Measurements from ENCODE around the gene COMMD10. TPM values are rescaled to one million over a fixed set of nuclear protein-coding genes. Genes with fewer than 3 reads are reported as not detected.

The COMMD10 gene
- total and polyA plus RNA-seq, 2 donors (not counting 1 experiment from before 2014, with no cell fraction given), result 19.8 to 48.7 TPM

GRCh38 chr5:116135344-116135743 is 50.5 kb downstream of the COMMD10 start:
- ChIA-PET CTCF (interaction anchor here (1.6 kb wide), 1 partner anchor 224 kb away, joined by 4 read pairs; no protein-coding TSS in a partner anchor), POLR2A (no interaction called here)
- peak; percentile 78 for ATAC-seq (ENCODE audit: low read depth)
- H3K27me3 Mint-ChIP-seq, result no peaks in the 10 kb centered on the region
- TF ChIP-seq CTCF (IDR thresholded peaks at IDR 0.05) (no peak), EZH2 (IDR thresholded peaks at IDR 0.05; ENCODE audit: borderline replicate concordance, insufficient read depth, low read depth, low read length, poor library complexity, severe bottlenecking) (no peak)
- peak; percentile 60 for DNase-seq
- H3K4me3 Mint-ChIP-seq, result no peak overlapping the region
- intact Hi-C loops (cut with micrococcal nuclease), result loop anchor here (5.0 to 10.0 kb wide), 3 partner anchors 58 to 1319 kb away; no protein-coding TSS in a partner anchor
- Histone ChIP-seq H3K27ac (ENCODE audit: low read length in 2 of 2) (no peak overlapping the region), H4K20me1 (ENCODE audit: control insufficient read depth, insufficient read depth, low read length, poor library complexity, severe bottlenecking) (no peaks in the 10 kb centered on the region), H3K4me3 (ENCODE audit: control extremely low read depth in 1 of 5, extremely low read depth in 1 of 5, insufficient read depth in 1 of 5, low read depth in 2 of 5, low read length in 4 of 5) (no peak overlapping the region), H3K9me3 (ENCODE audit: control extremely low read depth in 1 of 3, control insufficient read depth in 2 of 3, insufficient read depth in 1 of 3, low read length in 2 of 3) (no peaks in the 10 kb centered on the region), H3K4me1 (ENCODE audit: control insufficient read depth in 2 of 2, insufficient read depth in 2 of 2, low read length in 2 of 2) (peaks cover 0 to 7% of the 10 kb centered on the region in 2 donors), H3K79me2 (ENCODE audit: control insufficient read depth, insufficient read depth, low read length) (no peaks in the 10 kb centered on the region), H3K27me3 (replicated peaks in 1 of 4; ENCODE audit: control extremely low read depth in 1 of 4, control insufficient read depth in 3 of 4, insufficient read depth in 4 of 4, low read length in 3 of 4) (no peaks in the 10 kb centered on the region), H3K36me3 (replicated peaks in 1 of 2; ENCODE audit: control extremely low read depth in 1 of 2, control insufficient read depth in 1 of 2, extremely low read depth in 1 of 2, insufficient read depth in 2 of 2, low read length in 1 of 2) (peaks cover 0 to 5% of the 10 kb centered on the region in 2 experiments), H3K9ac (ENCODE audit: low read length) (no peak overlapping the region), H3K4me2 (replicated peaks; ENCODE audit: low read depth, low read length, poor library complexity, severe bottlenecking) (peak overlapping the region; percentile 20), H2AFZ (ENCODE audit: insufficient read depth, low read depth, low read length, poor library complexity, severe bottlenecking) (no peak overlapping the region)
- no CpG with 5 or more reads among the region's 5 CpGs for WGBS (ENCODE audit: insufficient coverage)
- peaks cover 14% of the 10 kb centered on the region for H3K4me1 Mint-ChIP-seq
- no peaks in the 10 kb centered on the region for H3K9me3 Mint-ChIP-seq (ENCODE audit: insufficient read depth)
- no peak overlapping the region for H3K27ac Mint-ChIP-seq

GRCh38 chr5:116137544-116138378 is 52.9 kb downstream of the COMMD10 start:
- ChIA-PET CTCF (interaction anchor here (0.6 to 2.7 kb wide), 8 partner anchors 9 to 1317 kb away, joined by 3 to 14 read pairs (median 5); no protein-coding TSS in a partner anchor), POLR2A (no interaction called here)
- Histone ChIP-seq H3K27me3 (replicated peaks in 1 of 4; ENCODE audit: control extremely low read depth in 1 of 4, control insufficient read depth in 3 of 4, insufficient read depth in 4 of 4, low read length in 3 of 4) (no peaks in the 10 kb centered on the region), H3K9me3 (ENCODE audit: control extremely low read depth in 1 of 3, control insufficient read depth in 2 of 3, insufficient read depth in 1 of 3, low read length in 2 of 3) (no peaks in the 10 kb centered on the region), H3K79me2 (ENCODE audit: control insufficient read depth, insufficient read depth, low read length) (no peaks in the 10 kb centered on the region), H3K36me3 (replicated peaks in 1 of 2; ENCODE audit: control extremely low read depth in 1 of 2, control insufficient read depth in 1 of 2, extremely low read depth in 1 of 2, insufficient read depth in 2 of 2, low read length in 1 of 2) (peaks cover 0 to 5% of the 10 kb centered on the region in 2 experiments), H3K4me2 (replicated peaks; ENCODE audit: low read depth, low read length, poor library complexity, severe bottlenecking) (no peak overlapping the region), H3K9ac (ENCODE audit: low read length) (no peak overlapping the region), H2AFZ (ENCODE audit: insufficient read depth, low read depth, low read length, poor library complexity, severe bottlenecking) (no peak overlapping the region), H4K20me1 (ENCODE audit: control insufficient read depth, insufficient read depth, low read length, poor library complexity, severe bottlenecking) (no peaks in the 10 kb centered on the region), H3K27ac (ENCODE audit: low read length in 2 of 2) (no peak overlapping the region), H3K4me1 (ENCODE audit: control insufficient read depth in 2 of 2, insufficient read depth in 2 of 2, low read length in 2 of 2) (peaks cover 0 to 7% of the 10 kb centered on the region in 2 donors), H3K4me3 (ENCODE audit: control extremely low read depth in 1 of 5, extremely low read depth in 1 of 5, insufficient read depth in 1 of 5, low read depth in 2 of 5, low read length in 4 of 5) (no peak overlapping the region)
- ATAC-seq (ENCODE audit: low read depth), result no peak
- Mint-ChIP-seq H3K4me1 (peaks cover 14% of the 10 kb centered on the region), H3K4me3 (no peak overlapping the region), H3K27ac (no peak overlapping the region), H3K9me3 (ENCODE audit: insufficient read depth) (no peaks in the 10 kb centered on the region), H3K27me3 (no peaks in the 10 kb centered on the region)
- intact Hi-C loops (cut with micrococcal nuclease), result loop anchor here (5.0 to 10.0 kb wide), 3 partner anchors 60 to 1317 kb away; no protein-coding TSS in a partner anchor
- TF ChIP-seq CTCF (IDR thresholded peaks at IDR 0.05), result peak; percentile 95
- no peak for TF ChIP-seq EZH2 (IDR thresholded peaks at IDR 0.05; ENCODE audit: borderline replicate concordance, insufficient read depth, low read depth, low read length, poor library complexity, severe bottlenecking)
- DNase-seq, result peak; percentile 62
- WGBS (ENCODE audit: insufficient coverage), result no CpG with 5 or more reads among the region's 4 CpGs
